K562 (cell line): ENCODE data around the gene SLC26A11. TPM values are rescaled to one million over a fixed set of nuclear protein-coding genes. Genes with fewer than 3 reads are reported as not detected.

Experiments
- ATAC-seq: fragments of 200-7000 bp; cut with Tn5 transposase; 3 replicates; pipeline ENCODE4 v1.9.1; 2020; ENCODE audit warnings: moderate library complexity
- BruUV-seq: library from RNA; stranded (reverse); fragments of 400-500 nt; replicated peaks from 2 replicates; lab custom pipeline; 2021; lab: Mats Ljungman, UMichigan
- CTCF ChIA-PET: fragments of 300-600 bp; formaldehyde crosslinking; extraction: SDS; loops from one replicate; lab custom pipeline; 2021; ENCODE audit warnings: low intra/inter-chr PET ratio; lab: Yijun Ruan, JAX
- POLR2A ChIA-PET: fragments of 300-600, 350-650 bp; sonication (Branson Sonifier 250); formaldehyde crosslinking; extraction: SDS; loops from one replicate; lab custom pipeline; 2021; ENCODE audit warnings: antibody characterized with exemption, inconsistent platforms; lab: Yijun Ruan, JAX
- DNase-seq, 4 experiments: peaks; one replicate each; pipeline versions ENCODE4 v3.0.0 to v3.0.0-alpha.2; 2011 to 2018; ENCODE audit warnings: low spot score in 3 of 4, mixed read lengths in 3 of 4; ENCODE audit errors: extremely low read depth in 1 of 4
- FAIRE-seq: peaks from 2 replicates; lab custom pipeline; 2011; peaks lifted over from hg19 to GRCh38; lab: Jason Lieb, UNC
- H2AFZ ChIP-seq: 2 replicates; pipeline ENCODE4 v1.6.0; 2011; ENCODE audit warnings: low read depth, low read length, control low read depth, inconsistent platforms
- H3K27ac ChIP-seq: fragments of 200-600 bp; 3 replicates; pipeline ENCODE4 v1.8.0; 2011; ENCODE audit warnings: low read depth, mild to moderate bottlenecking, control low read depth, inconsistent platforms, low read length, moderate library complexity, mixed read lengths; ENCODE audit errors: extremely low read depth
- H3K27me3 ChIP-seq, 2 experiments: fragments of 300-600 bp in 1 of 2; 2 replicates in 1 of 2; 3 replicates in 1 of 2; pipeline versions ENCODE4 v1.6.0 to v1.8.0; 2011; ENCODE audit warnings: inconsistent platforms in 2 of 2, low read length in 2 of 2, mild to moderate bottlenecking in 1 of 2, mixed read lengths in 1 of 2, moderate library complexity in 1 of 2; ENCODE audit not compliant: control insufficient read depth in 2 of 2, insufficient read depth in 2 of 2
- H3K36me3 ChIP-seq: fragments of 300-600 bp; 3 replicates; pipeline ENCODE4 v1.8.0; 2011; ENCODE audit warnings: mild to moderate bottlenecking, low read length, inconsistent platforms; ENCODE audit not compliant: control insufficient read depth, insufficient read depth
- H3K4me1 ChIP-seq, 2 experiments: fragments of 200-600 bp in 1 of 2; replicated peaks in 1 of 2; 2 replicates in 1 of 2; 3 replicates in 1 of 2; pipeline versions ENCODE4 v1.5.1 to v1.8.0; 2011; ENCODE audit warnings: inconsistent platforms in 2 of 2, low read length in 2 of 2, mild to moderate bottlenecking in 1 of 2, mixed read lengths in 1 of 2, moderate library complexity in 1 of 2; ENCODE audit not compliant: control insufficient read depth in 2 of 2, insufficient read depth in 2 of 2
- H3K4me2 ChIP-seq: 2 replicates; pipeline ENCODE4 v1.6.1; 2011; ENCODE audit warnings: low read length, control low read depth, inconsistent platforms, mixed read lengths; ENCODE audit not compliant: insufficient read depth
- H3K4me3 ChIP-seq: fragments of 200-600 bp; sonication (generic), shearing (Covaris generic); 2 replicates; pipeline ENCODE4 v1.5.1; 2016; ENCODE audit warnings: control low read depth, inconsistent platforms
- H3K79me2 ChIP-seq: fragments of 200-600 bp; 3 replicates; pipeline ENCODE4 v1.8.0; 2011; ENCODE audit warnings: low read length, inconsistent platforms; ENCODE audit not compliant: control insufficient read depth, insufficient read depth
- H3K9ac ChIP-seq, 2 experiments: 2 replicates each; pipeline versions ENCODE4 v1.6.0 to v1.6.1; 2011; ENCODE audit warnings: low read depth in 2 of 2, low read length in 2 of 2, control low read depth in 1 of 2, inconsistent platforms in 1 of 2, mild to moderate bottlenecking in 1 of 2, mixed read lengths in 1 of 2; ENCODE audit not compliant: insufficient read depth in 1 of 2
- H3K9me1 ChIP-seq: one replicate; pipeline ENCODE4 v1.6.0; 2011; ENCODE audit warnings: inconsistent platforms, mild to moderate bottlenecking, low read length, moderate library complexity; ENCODE audit not compliant: control insufficient read depth, insufficient read depth
- H3K9me3 ChIP-seq: replicated peaks from 2 replicates; pipeline ENCODE4 v1.5.1; 2011; ENCODE audit warnings: low read depth, low read length, inconsistent platforms; ENCODE audit not compliant: control insufficient read depth, insufficient read depth
- H4K20me1 ChIP-seq: replicated peaks from 2 replicates; pipeline ENCODE4 v1.6.1; 2011; ENCODE audit warnings: low read length, inconsistent platforms, mixed read lengths; ENCODE audit not compliant: control insufficient read depth, insufficient read depth
- ADNP ChIP-seq: fragments of 200-800 bp; sonication (Bioruptor generic); IDR thresholded peaks from 2 replicates; pipeline ENCODE4 v1.6.1; 2016; ENCODE audit warnings: missing genetic modification characterization, missing compliant biosample characterization
- ARID2 ChIP-seq: fragments of 450-650 bp; IDR thresholded peaks from 2 replicates; pipeline ENCODE4 v1.6.1; 2017; ENCODE audit warnings: antibody characterized with exemption, mild to moderate bottlenecking
- CBX1 ChIP-seq: sonication (generic); IDR thresholded peaks from 2 replicates; pipeline ENCODE4 v1.6.1; 2016; ENCODE audit warnings: antibody characterized with exemption, low read depth, mild to moderate bottlenecking
- CC2D1A ChIP-seq: fragments of 450-650 bp; IDR thresholded peaks from 2 replicates; pipeline ENCODE4 v1.6.1; 2017; ENCODE audit warnings: mild to moderate bottlenecking
- ESRRA ChIP-seq: fragments of 450-650 bp; IDR thresholded peaks from 2 replicates; pipeline ENCODE4 v1.6.1; 2014; ENCODE audit warnings: low read depth, mild to moderate bottlenecking, moderate library complexity, borderline replicate concordance
- HDAC2 ChIP-seq: fragments of 450-650 bp; IDR thresholded peaks from 2 replicates; pipeline ENCODE4 v1.6.1; 2016; ENCODE audit warnings: mild to moderate bottlenecking
- MAZ ChIP-seq, 2 experiments: fragments of 450-650 bp in 1 of 2; sonication (generic) in 1 of 2; formaldehyde crosslinking; IDR thresholded peaks in 1 of 2; conservative IDR thresholded peaks in 1 of 2; 2 replicates each; pipeline versions ENCODE4 v1.4.0 to v1.5.0; 2020; ENCODE audit warnings: mild to moderate bottlenecking in 1 of 2, missing genetic modification reagents in 1 of 2
- RAD21 ChIP-seq, 2 experiments: fragments of 250-450 bp in 1 of 2; fragments of 450-650 bp in 1 of 2; sonication (Bioruptor Pico) in 1 of 2; formaldehyde crosslinking in 1 of 2; IDR thresholded peaks in 1 of 2; conservative IDR thresholded peaks in 1 of 2; 2 replicates each; pipeline versions ENCODE4 v1.4.0 to v1.8.0; 2020 to 2022; ENCODE audit warnings: mild to moderate bottlenecking in 2 of 2, moderate library complexity in 1 of 2
- RBM14 ChIP-seq: fragments of 200-400 bp; formaldehyde crosslinking; IDR thresholded peaks from 2 replicates; pipeline ENCODE4 v1.6.1; 2018; ENCODE audit warnings: low read depth, mild to moderate bottlenecking, low read length, moderate library complexity, borderline replicate concordance; ENCODE audit not compliant: insufficient read depth
- RFX1 ChIP-seq: fragments of 450-650 bp; IDR thresholded peaks from 2 replicates; pipeline ENCODE4 v1.6.1; 2016; ENCODE audit warnings: mild to moderate bottlenecking, moderate library complexity
- RFX7 ChIP-seq: fragments of 250-450 bp; sonication (Bioruptor Pico); IDR thresholded peaks from 2 replicates; pipeline ENCODE4 v1.5.1; 2021; ENCODE audit warnings: mild to moderate bottlenecking
- SAFB ChIP-seq: fragments of 200-400 bp; formaldehyde crosslinking; IDR thresholded peaks from 2 replicates; pipeline ENCODE4 v1.6.1; 2017; ENCODE audit warnings: low read depth, low read length, borderline replicate concordance
- STAG1 ChIP-seq: sonication (generic); formaldehyde crosslinking; IDR thresholded peaks from 2 replicates; pipeline ENCODE4 v1.5.0; 2020; ENCODE audit warnings: missing genetic modification reagents, borderline replicate concordance
- ZNF239 ChIP-seq: fragments of 250-450 bp; sonication (Bioruptor Pico); IDR thresholded peaks from 2 replicates; pipeline ENCODE4 v1.4.0; 2020; ENCODE audit warnings: mild to moderate bottlenecking
- ZNF280A ChIP-seq: fragments of 450-650 bp; IDR thresholded peaks from 2 replicates; pipeline ENCODE4 v1.6.1; 2018; ENCODE audit warnings: mild to moderate bottlenecking, low read depth; ENCODE audit not compliant: partially characterized antibody
- ZNF384 ChIP-seq: IDR thresholded peaks from 2 replicates; pipeline ENCODE4 v1.6.1; 2012; ENCODE audit warnings: low read depth, low read length, improper control_type of control experiment
- ZNF655 ChIP-seq: fragments of 250-450 bp; sonication (Bioruptor Pico); IDR thresholded peaks from 2 replicates; pipeline ENCODE4 v1.5.0; 2021
- ZNF695 ChIP-seq: fragments of 450-650 bp; formaldehyde crosslinking; IDR thresholded peaks from 2 replicates; pipeline ENCODE4 v1.4.0; 2020; ENCODE audit warnings: mild to moderate bottlenecking, moderate library complexity
- WGBS: fragments of 100-300 bp; shearing (Covaris generic); methylation state at CpG from one replicate; pipeline ENCODE4 v1.1.6; 2016; ENCODE audit warnings: low coverage, mixed read lengths; ENCODE audit not compliant: insufficient coverage; ENCODE audit errors: missing lambda C conversion rate; 5-methylcytosine and 5-hydroxymethylcytosine counted together
- in situ Hi-C: fragments of 300-500 bp; cut with MboI; formaldehyde crosslinking; loops from 4 replicates; pipeline ENCODE4 v1.15.0; 2018; ENCODE audit warnings: inconsistent platforms, mixed read lengths
- intact Hi-C: fragments of 100-400 bp; cut with micrococcal nuclease; formaldehyde crosslinking; loops from 2 replicates; pipeline ENCODE4 v1.14.2; 2022
- polyA plus RNA-seq, 8 experiments: library from polyadenylated mRNA; depleted of rRNA in 4 of 8; stranded (reverse) in 5 of 8; unstranded in 3 of 8; fragments of >200 nt; fragmentation: Nextera tagmentation in 2 of 8; fragmentation: Illumina TruSeq in 1 of 8; extraction: Ambion mirVana in 2 of 8; extraction: Trizol in 1 of 8; gene quantifications; 2 replicates each; pipeline versions ENCODE4 v1.2.1 to v1.2.3, GENCODE V29; 2011 to 2014; ENCODE audit warnings: inconsistent platforms in 1 of 8, missing spikeins in 1 of 8
- total RNA-seq, 7 experiments: library from RNA; depleted of rRNA in 6 of 7; stranded (reverse); fragments of >200 nt in 6 of 7; fragmentation: Illumina TruSeq in 2 of 7; extraction: Trizol in 2 of 7; gene quantifications; 2 replicates each; pipeline versions ENCODE4 v1.2.1 to v1.2.3, GENCODE V29; 2011 to 2021; ENCODE audit warnings: low replicate concordance in 1 of 7

The SLC26A11 gene
- total and polyA plus RNA-seq, 9 of the 15 experiments (the other 6 are each of a cell fraction or from before 2014, with no cell fraction given), result 0.06 to 3.1 (median 1.2) TPM; not detected in 1

- H4K20me1 ChIP-seq, result no peaks in the 10 kb centered on the region
- ChIA-PET CTCF (interaction anchor here (0.7 to 1.1 kb wide), 4 partner anchors 89 to 191 kb away, joined by 3 to 4 read pairs (median 3); no protein-coding TSS in a partner anchor), POLR2A (interaction anchor here (1.1 kb wide), 1 partner anchor 12 kb away, joined by 6 read pairs; no protein-coding TSS in a partner anchor)
- ATAC-seq (peak; percentile 65), FAIRE-seq (peak; percentile 56), DNase-seq (peak; percentile 54 to 69 (median 64))
- H3K9ac ChIP-seq, result peak overlapping the region in 1 of 2 experiments; percentile 17; a peak in 1 of 4 replicates
- BruUV-seq, result no TSS peak
- no peaks in the 10 kb centered on the region for H3K79me2 ChIP-seq
- no peaks in the 10 kb centered on the region for H3K9me3 ChIP-seq
- H3K27ac ChIP-seq, result no peak overlapping the region
- intact Hi-C loops, result loop anchor here (2.0 to 5.0 kb wide), 2 partner anchors 169 to 216 kb away; no protein-coding TSS in a partner anchor
- no peaks in the 10 kb centered on the region for H3K9me1 ChIP-seq
- in situ Hi-C loops, result loop anchor here (10.0 kb wide), 1 partner anchor 789 kb away; no protein-coding TSS in a partner anchor
- no peaks in the 10 kb centered on the region for H3K36me3 ChIP-seq
- WGBS, result 30% methylated on average over 27 of the region's 27 CpGs
- H3K4me2 ChIP-seq, result no peak overlapping the region
- no peak overlapping the region for H3K4me3 ChIP-seq
- H3K27me3 ChIP-seq, result peaks cover 34 to 51% of the 10 kb centered on the region in 2 experiments
- H2AFZ ChIP-seq, result no peak overlapping the region
- peaks cover 0 to 20% of the 10 kb centered on the region in 2 experiments; a peak in 2 of 5 replicates for H3K4me1 ChIP-seq
- TF ChIP-seq ZNF239 (CRISPR knock-in tag) (peak; percentile 28; the same call in 1 of the 2 replicates), ZNF280A (peak; percentile 56), RBM14 (0 out of 2 replicates have a peak, but pooled peaks have one; percentile 46), CC2D1A (0 out of 2 replicates have a peak, but pooled peaks have one; percentile 73), HDAC2 (0 out of 2 replicates have a peak, but pooled peaks have one; percentile 38), CBX1 (0 out of 2 replicates have a peak, but pooled peaks have one; percentile 67), RAD21 (CRISPR knock-in tag; conservative IDR thresholded peaks at IDR 0.05 in 1 of 2, IDR thresholded peaks at IDR 0.05 in 1 of 2) (peak; percentile 93 to 97), MAZ (CRISPR knock-in tag; conservative IDR thresholded peaks at IDR 0.05 in 1 of 2, IDR thresholded peaks at IDR 0.05 in 1 of 2) (peak in 1 of 2 experiments; percentile 63; a peak in 2 of 4 replicates), ZNF655 (CRISPR knock-in tag) (no peak), ADNP (tag) (peak; percentile 82; the same call in 1 of the 2 replicates), RFX1 (no peak), ZNF384 (no peak), ARID2 (peak; percentile 89), RFX7 (CRISPR knock-in tag) (no peak), SAFB (no peak), ZNF695 (CRISPR knock-in tag) (no peak), ESRRA (peak; percentile 32; the same call in 1 of the 2 replicates), STAG1 (peak; percentile 83; the same call in 1 of the 2 replicates)
These were observed 24.3 kb upstream of the SLC26A11 start for GRCh38 chr17:80195671-80196529.
